Stimulated activated CD8-positive, alpha-beta memory T cell treated with anti-CD3 and anti-CD28 coated beads, Interleukin-15, amount 100 ng/mL, for 24 hours (primary cell): ENCODE results near the gene ZNF20.
"Not testable (repeated sequence)": the region's sequence is repeated elsewhere in the genome, so short reads cannot be mapped to it uniquely, and the experiment has no call there.

Experiments used
- DNase-seq: peaks from one replicate; pipeline ENCODE4 v3.0.0-alpha.2; 2020; ENCODE audit warnings: low read depth

The ZNF20 gene

GRCh38 chr19:12112701-12113100 is 27.4 kb downstream of the ZNF20 start:
- DNase-seq = no peak

DNA sequence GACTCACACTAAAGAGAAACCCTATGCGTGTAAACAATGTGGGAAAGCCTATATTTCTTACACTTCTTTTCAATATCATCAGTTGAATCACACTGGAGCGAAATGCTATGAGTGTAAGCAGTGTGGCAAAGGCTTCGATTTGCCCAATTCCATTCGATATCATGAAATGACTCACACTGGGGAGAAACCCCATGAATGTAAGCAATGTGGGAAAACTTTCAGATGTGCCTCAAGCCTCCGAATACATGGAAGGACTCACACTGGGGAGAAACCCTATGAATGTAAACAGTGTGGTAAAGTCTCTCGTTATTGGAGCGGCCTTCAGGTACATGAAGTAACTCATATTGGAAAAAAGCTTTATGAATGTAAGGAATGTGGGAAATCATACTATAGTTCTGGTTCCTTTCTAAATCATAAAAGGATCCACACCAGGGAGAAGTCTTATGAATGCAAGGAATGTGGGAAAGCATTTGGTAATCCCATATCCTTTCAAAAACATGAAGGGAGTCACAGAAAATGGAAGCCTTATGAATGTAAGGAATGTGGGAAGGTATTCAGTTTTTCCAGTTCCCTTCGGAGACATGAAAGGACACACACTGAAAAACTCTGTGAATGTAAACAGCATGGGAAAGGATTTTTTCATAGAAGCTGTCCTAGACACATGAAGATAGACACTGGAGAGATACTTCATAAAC is 28.1 kb downstream of the ZNF20 start:
- DNase-seq = no peak

DNA sequence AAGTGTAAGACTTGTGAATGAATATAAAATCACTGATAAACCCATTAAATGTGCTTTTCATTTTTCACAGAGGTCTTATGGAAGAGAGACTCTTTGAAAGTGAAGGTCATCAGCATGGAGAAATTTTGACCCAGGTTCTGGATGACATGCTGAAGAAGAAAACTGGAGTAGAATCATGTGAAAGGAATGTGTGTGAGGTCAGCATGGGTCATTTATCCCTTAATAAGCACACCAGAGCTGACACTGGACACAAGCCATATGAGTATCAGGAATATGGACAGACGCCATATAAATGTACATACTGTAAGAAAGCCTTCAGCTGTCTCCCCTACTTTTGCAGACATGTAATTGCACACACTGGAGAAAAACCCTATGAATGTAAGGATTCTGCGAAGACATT is 29.0 kb downstream of the ZNF20 start:
- no peak for DNase-seq

- not testable (repeated sequence) for DNase-seq
Observed at GRCh38 chr19:12103909-12104308, 36.2 kb downstream of the ZNF20 start.

DNA sequence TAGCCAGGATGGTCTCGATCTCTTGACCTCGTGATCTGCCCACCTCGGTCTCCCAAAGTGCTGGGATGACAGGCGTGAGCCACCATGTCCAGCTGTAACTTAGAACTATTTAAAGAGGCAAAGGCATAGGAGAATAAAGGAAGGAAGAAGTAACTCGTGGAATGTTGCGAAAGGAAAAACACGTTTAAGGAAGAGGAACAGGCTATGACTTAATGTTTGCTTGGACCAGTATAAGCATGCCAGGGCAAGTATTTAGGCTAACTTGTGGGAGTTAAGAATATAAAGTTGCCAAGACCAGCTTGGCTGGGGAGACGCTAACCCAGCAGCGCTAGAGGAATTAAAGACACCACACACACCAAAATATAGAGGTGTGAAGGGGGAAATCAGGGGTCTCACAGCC is 42.1 kb downstream of the ZNF20 start:
- DNase-seq = no peak

DNA sequence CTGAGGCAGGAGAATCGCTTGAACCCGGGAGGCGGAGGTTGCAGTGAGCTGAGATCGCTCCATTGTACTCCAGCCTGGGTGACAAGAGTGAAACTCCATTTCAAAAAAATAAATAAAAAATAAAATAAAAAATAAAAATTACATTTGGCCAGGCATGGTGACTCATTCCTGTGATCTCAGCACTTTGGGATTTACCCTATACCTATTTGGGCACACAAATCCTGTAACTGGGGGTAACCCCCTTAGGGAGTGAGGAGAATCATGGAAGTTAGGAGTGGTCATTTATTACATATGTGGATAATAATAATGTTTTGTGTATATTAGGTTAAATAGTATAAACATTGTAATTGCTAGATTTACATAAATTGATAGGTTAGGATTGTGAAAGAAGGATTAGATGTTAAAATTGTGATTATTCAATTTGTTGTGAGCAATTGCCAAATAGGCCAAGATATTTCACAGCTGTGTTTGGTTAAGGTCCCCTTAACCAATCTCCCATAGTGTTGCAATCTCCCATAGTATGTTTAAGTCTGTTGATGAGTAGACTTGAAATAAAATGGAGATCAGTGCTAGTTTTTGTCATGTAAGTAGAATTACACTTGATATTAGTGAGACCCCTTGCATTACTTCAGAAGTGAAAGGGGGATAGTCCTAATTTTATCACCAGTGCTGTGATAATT is 44.9 kb downstream of the ZNF20 start:
- DNase-seq = no peak

GRCh38 chr19:12093777-12094176 is 46.4 kb downstream of the ZNF20 start:
- no peak for DNase-seq

DNA sequence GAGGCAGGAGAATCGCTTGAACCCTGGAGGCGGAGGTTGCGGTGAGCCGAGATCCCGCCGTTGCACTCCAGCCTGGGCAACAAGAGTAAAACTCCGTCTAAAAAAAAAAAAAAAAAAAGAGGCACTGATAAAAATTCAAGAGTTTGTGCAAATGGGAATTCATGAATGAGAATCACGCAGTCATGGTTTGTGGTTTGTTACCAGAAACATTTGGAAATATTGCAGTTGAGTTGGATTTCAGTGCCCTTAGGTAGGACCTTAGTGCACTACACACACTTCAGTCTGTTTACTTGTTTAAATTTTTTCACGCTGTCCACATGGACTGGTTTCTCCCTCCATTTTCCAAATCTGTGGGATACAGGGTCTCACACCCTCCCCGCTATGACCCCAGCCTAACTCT is 47.2 kb downstream of the ZNF20 start:
- DNase-seq = no peak

DNA sequence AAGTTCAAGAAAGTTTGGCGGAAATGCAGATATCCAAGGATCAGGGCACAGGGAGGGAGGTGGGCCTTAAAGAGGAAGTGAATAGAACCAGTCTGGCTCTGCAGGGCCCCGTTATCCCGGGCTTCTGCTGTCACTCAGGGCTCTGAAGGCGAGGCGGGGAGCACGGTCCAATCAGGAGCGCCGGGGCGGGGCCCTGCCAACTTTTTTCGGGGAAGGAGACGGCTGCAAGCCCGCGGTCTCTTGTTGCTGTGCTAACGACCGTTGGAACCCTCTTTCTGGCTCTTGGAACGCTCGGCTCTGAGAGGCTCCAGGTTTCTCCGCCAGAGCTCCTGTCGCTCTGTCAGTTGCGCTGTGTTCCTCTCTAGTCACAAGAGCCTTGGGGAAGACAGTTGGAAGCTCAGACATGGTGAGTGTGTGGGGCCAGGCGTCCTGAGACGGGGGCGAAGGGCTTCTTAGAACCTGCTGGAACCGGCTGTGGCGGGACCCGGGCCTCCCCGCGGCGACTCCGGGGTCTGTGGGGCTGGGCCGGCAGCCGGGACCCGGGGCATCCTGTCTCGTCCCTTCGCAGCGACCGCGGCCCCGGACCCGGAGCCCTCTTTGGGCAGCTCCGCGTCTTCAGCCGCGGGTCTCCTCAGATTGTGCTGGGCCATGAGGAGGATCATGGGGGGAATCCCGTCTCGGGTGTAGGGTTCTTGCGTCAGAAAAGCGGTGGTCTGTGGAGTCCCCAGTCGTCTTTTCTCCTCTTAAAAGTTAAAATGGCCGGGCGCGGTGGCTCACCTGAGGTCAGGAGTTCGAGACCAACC is 47.9 kb downstream of the ZNF20 start:
- DNase-seq = peak; percentile 48

DNA sequence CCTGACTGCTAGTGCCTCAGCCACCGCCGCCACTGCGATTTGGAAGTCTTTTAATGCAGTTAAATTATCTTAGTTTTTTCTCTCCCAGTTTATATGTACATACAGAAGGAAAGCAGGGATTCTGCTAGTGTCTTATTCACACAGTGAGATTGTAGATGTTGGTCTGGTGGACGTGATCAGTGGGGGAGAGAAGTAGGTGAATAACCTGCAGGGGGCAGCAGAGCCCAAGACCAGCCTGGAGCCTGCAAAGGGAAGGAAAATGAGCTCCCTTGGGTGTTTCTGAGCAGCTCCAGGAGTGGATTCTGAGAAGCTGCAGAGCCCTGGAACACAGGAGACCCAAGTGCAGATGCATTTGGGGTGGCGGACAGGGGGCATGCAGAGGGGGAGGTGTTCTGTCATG is 49.3 kb downstream of the ZNF20 start:
- DNase-seq = peak; percentile 40

- DNase-seq = no peak
Observed at GRCh38 chr19:12085074-12085818, 54.9 kb downstream of the ZNF20 start.

GRCh38 chr19:12083336-12083735 is 56.8 kb downstream of the ZNF20 start:
- not testable (repeated sequence) for DNase-seq
